Esophagus muscularis mucosa (tissue), 4 donors: ENCODE measurements around the gene MAPK14. TPM values are rescaled to one million over a fixed set of nuclear protein-coding genes. Genes with fewer than 3 reads are reported as not detected.

Experiments used
- DNase-seq: peaks from one replicate; pipeline ENCODE4 v3.0.0-alpha.2; 2017; ENCODE audit errors: extremely low spot score
- H3K27ac ChIP-seq, 4 donors: fragments of 200-600 bp; sonication (generic); replicated peaks in 1 of 4; 1 replicate in 3 of 4; 2 replicates in 1 of 4; pipeline ENCODE4 v1.5.1; 2016 to 2019; ENCODE audit warnings: mild to moderate bottlenecking in 1 of 4
- H3K27me3 ChIP-seq, 4 donors: fragments of 200-600 bp; sonication (generic); one replicate each; pipeline versions ENCODE4 v1.5.1 to v1.6.0; 2016 to 2019
- H3K36me3 ChIP-seq, 4 donors: fragments of 200-600 bp; sonication (generic); one replicate each; pipeline ENCODE4 v1.5.1; 2016 to 2019
- H3K4me1 ChIP-seq, 4 donors: fragments of 200-600 bp; sonication (generic); one replicate each; pipeline ENCODE4 v1.5.1; 2016 to 2019
- H3K4me3 ChIP-seq, 4 donors: fragments of 200-600 bp; sonication (generic); 1 replicate in 2 of 4; 2 replicates in 2 of 4; pipeline ENCODE4 v1.5.1; 2016 to 2019; ENCODE audit warnings: mild to moderate bottlenecking in 4 of 4, moderate library complexity in 1 of 4
- H3K9me3 ChIP-seq, 4 donors: fragments of 200-600 bp; sonication (generic); 1 replicate in 3 of 4; 2 replicates in 1 of 4; pipeline ENCODE4 v1.5.1; 2016 to 2019
- CTCF ChIP-seq, 3 experiments: fragments of 200-600 bp in 2 of 3; fragments of 450-650 bp in 1 of 3; sonication (generic) in 2 of 3; IDR thresholded peaks; one replicate each; pipeline ENCODE4 v1.5.1; 2017 to 2019; ENCODE audit warnings: antibody characterized with exemption in 3 of 3, mild to moderate bottlenecking in 2 of 3, moderate library complexity in 1 of 3
- EP300 ChIP-seq: sonication (generic); formaldehyde crosslinking; IDR thresholded peaks from one replicate; pipeline ENCODE4 v1.6.1; 2017; ENCODE audit warnings: antibody characterized with exemption
- POLR2A ChIP-seq: fragments of 450-650 bp; IDR thresholded peaks from one replicate; pipeline ENCODE4 v1.6.1; 2017; ENCODE audit warnings: antibody characterized with exemption, moderate library complexity, mild to moderate bottlenecking, low read depth
- POLR2AphosphoS5 ChIP-seq, 2 donors: sonication (generic); formaldehyde crosslinking; IDR thresholded peaks; one replicate each; pipeline ENCODE4 v1.6.1; 2017; ENCODE audit warnings: antibody characterized with exemption in 2 of 2
- WGBS: methylation state at CpG from one replicate; pipeline ENCODE4 v1.1.5; 2018; 5-methylcytosine and 5-hydroxymethylcytosine counted together
- intact Hi-C: fragments of 100-400 bp; cut with DNase I; formaldehyde crosslinking; loops from one replicate; pipeline ENCODE4 v1.15.1; 2023
- total RNA-seq, 4 donors: library from RNA; depleted of rRNA; stranded (reverse); fragments of >200 nt; gene quantifications; one replicate each; pipeline versions ENCODE4 v1.1.0 to v1.2.1, GENCODE V29; 2016

MAPK14 gene
- total RNA-seq, 4 donors from 2014 or later: 53.2 to 70.7 (median 66.9) TPM

GRCh38 chr6:36116943-36117342 is 89.3 kb downstream of the MAPK14 start:
- H3K4me1 ChIP-seq: peaks cover 9 to 17% (median 11%) of the 10 kb centered on the region in 4 donors
- DNase-seq: no peak
- 96% methylated on average over 2 of the region's 2 CpGs for WGBS
- H3K27me3 ChIP-seq: no peaks in the 10 kb centered on the region
- peaks cover 0 to 32% (median 17%) of the 10 kb centered on the region in 4 donors for H3K36me3 ChIP-seq
- H3K27ac ChIP-seq: no peak overlapping the region
- intact Hi-C loops: no loop called here
- no peak for TF ChIP-seq CTCF (IDR thresholded peaks at IDR 0.05)
- TF ChIP-seq POLR2A: no peak
- TF ChIP-seq EP300: no peak
- TF ChIP-seq POLR2AphosphoS5 (IDR thresholded peaks at IDR 0.05): no peak
- no peaks in the 10 kb centered on the region for H3K9me3 ChIP-seq
- H3K4me3 ChIP-seq: no peak overlapping the region

GRCh38 chr6:36117658-36118549 is 90.3 kb downstream of the MAPK14 start:
- peaks cover 0 to 25% (median 14%) of the 10 kb centered on the region in 4 donors for H3K36me3 ChIP-seq
- 95% methylated on average over 8 of the region's 8 CpGs for WGBS
- H3K27me3 ChIP-seq: no peaks in the 10 kb centered on the region
- no peaks in the 10 kb centered on the region for H3K9me3 ChIP-seq
- no peak overlapping the region for H3K27ac ChIP-seq
- H3K4me1 ChIP-seq: peaks cover 9 to 17% (median 11%) of the 10 kb centered on the region in 4 donors
- no peak overlapping the region for H3K4me3 ChIP-seq
- DNase-seq: no peak
- intact Hi-C loops: no loop called here
- no peak for TF ChIP-seq EP300
- TF ChIP-seq CTCF (IDR thresholded peaks at IDR 0.05): no peak
- TF ChIP-seq POLR2A: no peak
- no peak for TF ChIP-seq POLR2AphosphoS5 (IDR thresholded peaks at IDR 0.05)

GRCh38 chr6:36118550-36119107 is 91.0 kb downstream of the MAPK14 start:
- Histone ChIP-seq H3K4me1 (peaks cover 13 to 22% (median 17%) of the 10 kb centered on the region in 4 donors), H3K27ac (no peak overlapping the region), H3K36me3 (peaks cover 0 to 25% (median 14%) of the 10 kb centered on the region in 4 donors), H3K9me3 (no peaks in the 10 kb centered on the region), H3K4me3 (no peak overlapping the region), H3K27me3 (no peaks in the 10 kb centered on the region)
- DNase-seq: peak; percentile 89
- WGBS: 74% methylated on average over 4 of the region's 4 CpGs
- intact Hi-C loops: no loop called here
- TF ChIP-seq POLR2AphosphoS5 (IDR thresholded peaks at IDR 0.05) (no peak), EP300 (no peak), CTCF (IDR thresholded peaks at IDR 0.05) (no peak), POLR2A (no peak)

- Histone ChIP-seq H3K4me1 (peaks cover 19 to 24% (median 22%) of the 10 kb centered on the region in 4 donors), H3K36me3 (peaks cover 0 to 25% (median 14%) of the 10 kb centered on the region in 4 donors), H3K4me3 (no peak overlapping the region), H3K27me3 (no peaks in the 10 kb centered on the region), H3K27ac (no peak overlapping the region), H3K9me3 (no peaks in the 10 kb centered on the region)
- no peak for TF ChIP-seq POLR2A
- no peak for TF ChIP-seq EP300
- no peak for TF ChIP-seq CTCF (IDR thresholded peaks at IDR 0.05)
- TF ChIP-seq POLR2AphosphoS5 (IDR thresholded peaks at IDR 0.05): no peak
- WGBS: 79% methylated on average over 4 of the region's 4 CpGs
- no peak for DNase-seq
- intact Hi-C loops: no loop called here
Observed at GRCh38 chr6:36119209-36119608, 91.6 kb downstream of the MAPK14 start.
